VCaP (cell line): ENCODE data around the gene HPS3.
A peak's percentile ranks its signal among the peaks of the same experiment; 100 is the strongest.

Experiments
- H3K27ac ChIP-seq: fragments of 450-650 bp; 2 replicates; pipeline ENCODE4 v1.5.1; 2017
- CTCF ChIP-seq: fragments of 450-650 bp; conservative IDR thresholded peaks from 2 replicates; pipeline ENCODE4 v1.5.1; 2017; ENCODE audit warnings: mild to moderate bottlenecking, moderate library complexity

HPS3 gene

DNA sequence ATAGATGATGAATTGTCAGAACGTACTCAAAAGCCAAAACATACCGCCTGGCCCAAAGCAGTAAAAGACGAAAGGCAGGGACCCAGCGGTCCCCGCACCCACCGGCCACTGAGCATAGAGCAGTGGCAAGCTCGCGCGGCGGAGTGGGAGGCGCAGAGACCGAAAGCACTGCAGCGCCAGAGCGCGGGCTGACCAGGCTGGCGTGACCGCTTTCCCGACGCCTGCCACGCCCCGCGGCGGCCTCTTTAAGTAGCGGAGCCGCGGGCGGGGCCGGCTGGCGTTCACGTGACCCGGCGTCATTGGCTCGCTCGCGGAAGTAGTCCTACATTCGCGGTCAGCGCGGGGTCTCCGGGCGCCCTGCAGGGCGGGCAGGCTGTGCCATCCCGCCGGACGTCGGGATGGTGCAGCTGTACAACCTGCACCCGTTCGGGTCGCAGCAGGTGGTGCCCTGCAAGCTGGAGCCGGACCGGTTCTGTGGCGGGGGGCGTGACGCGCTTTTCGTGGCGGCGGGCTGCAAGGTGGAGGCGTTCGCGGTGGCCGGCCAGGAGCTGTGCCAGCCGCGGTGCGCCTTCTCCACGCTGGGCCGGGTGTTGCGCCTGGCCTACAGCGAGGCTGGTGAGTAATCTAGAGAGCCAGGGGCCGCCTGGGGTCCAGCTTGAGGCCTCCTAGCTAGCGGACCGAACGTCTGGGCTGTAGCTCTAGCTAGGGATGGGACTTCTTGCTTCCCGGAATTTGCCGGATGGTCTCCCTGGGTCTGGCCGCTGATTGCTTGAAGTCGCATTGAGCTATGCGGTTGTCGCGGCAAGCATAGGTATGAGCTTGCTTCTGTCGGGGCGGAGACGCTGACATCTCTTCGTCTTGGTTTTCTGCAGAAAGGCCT is at the start of gene HPS3:
Gene HPS3, plus strand, starts transcription at position 313 of the 880 bp plus-strand sequence. Its CDS starts 86 bp downstream, at position 399.
- peak within 1 kb of the TSS; percentile 76 for H3K27ac ChIP-seq
- TF ChIP-seq CTCF, result no peak

- no peak overlapping the region for H3K27ac ChIP-seq
Measured at GRCh38 chr3:149080011-149080698, 49.3 kb upstream of the HPS3 start.

GRCh38 chr3:149080699-149081091 is 48.7 kb upstream of the HPS3 start:
- TF ChIP-seq CTCF, result no peak
- H3K27ac ChIP-seq, result no peak overlapping the region

More at GRCh38 chr3:149080011-149080698, 49.3 kb upstream of the HPS3 start:
- no peak for TF ChIP-seq CTCF

- H3K27ac ChIP-seq, result no peak overlapping the region
- no peak for TF ChIP-seq CTCF
Measured at GRCh38 chr3:149081772-149082171, 47.7 kb upstream of the HPS3 start.

GRCh38 chr3:149085828-149086231 is 43.6 kb upstream of the HPS3 start:
- no peak for TF ChIP-seq CTCF
- H3K27ac ChIP-seq, result peak overlapping the region; percentile 76

- peak within 1 kb of the TSS; percentile 76 for H3K27ac ChIP-seq
- TF ChIP-seq CTCF, result no peak
Measured at GRCh38 chr3:149086232-149086988, 43.0 kb upstream of the HPS3 start, which contains the start of gene HLTF. Gene HLTF (minus strand): TSS chr3:149086533. CDS start chr3:149086336, 197 bp downstream.

- no peak for TF ChIP-seq CTCF
- H3K27ac ChIP-seq, result no peak overlapping the region; the same call in 1 of the 2 replicates
Measured at GRCh38 chr3:149087208-149087607, 42.2 kb upstream of the HPS3 start.
